ENCODE data around the gene GTPBP1.
A peak's percentile ranks its signal among the peaks of the same experiment; 100 is the strongest.

Gene GTPBP1

DNA sequence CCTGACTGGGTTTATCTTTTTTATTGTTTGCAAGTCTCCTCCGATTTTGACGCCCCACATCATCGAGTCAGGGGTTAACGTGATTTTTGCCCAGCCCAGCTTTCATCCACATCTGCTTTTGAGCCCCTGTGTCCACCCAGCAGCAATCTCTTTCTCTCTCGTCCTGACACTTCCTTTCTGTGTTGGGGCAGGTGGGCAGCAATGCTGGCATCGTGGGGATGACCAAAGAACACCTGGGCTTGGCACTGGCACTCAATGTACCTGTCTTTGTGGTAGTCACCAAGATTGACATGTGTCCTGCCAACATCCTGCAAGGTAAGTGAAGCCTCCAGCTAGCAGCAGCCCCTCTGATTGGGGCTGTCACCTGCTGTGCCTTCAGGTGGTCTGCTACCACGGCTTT is 15.8 kb downstream of the GTPBP1 start:
- POLR2A ChIA-PET: interaction anchor here (1.0 kb wide), 1 partner anchor 10 kb away, joined by 3 read pairs; no protein-coding TSS in a partner anchor
- H3K36me3 ChIP-seq (ENCODE audit: control insufficient read depth in 4 of 4, insufficient read depth in 4 of 4, low read length in 3 of 4): peaks cover 15 to 80% (median 66%) of the 10 kb centered on the region in 4 experiments
- CTCF ChIA-PET: interaction anchor here (1.5 to 4.6 kb wide), 3 partner anchors 12 to 46 kb away, joined by 3 to 64 read pairs (median 3); no protein-coding TSS in a partner anchor

DNA sequence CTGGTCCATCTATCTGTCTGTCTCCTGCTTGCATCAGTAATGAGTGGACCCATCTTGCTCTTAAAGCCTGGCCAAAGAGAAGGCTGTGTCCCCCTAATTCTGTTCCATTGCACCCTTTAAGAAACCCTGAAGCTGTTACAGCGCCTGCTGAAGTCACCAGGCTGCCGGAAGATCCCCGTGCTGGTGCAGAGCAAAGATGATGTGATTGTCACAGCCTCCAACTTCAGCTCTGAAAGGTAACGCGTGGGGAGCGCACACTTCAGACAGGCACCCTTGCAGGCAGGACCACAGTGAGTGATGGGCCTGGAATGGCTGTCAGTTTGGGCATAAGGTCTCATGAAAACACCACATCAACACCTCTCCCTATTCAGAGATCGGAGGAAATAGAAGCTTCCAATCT is 18.4 kb downstream of the GTPBP1 start:
- POLR2A ChIA-PET: interaction anchor here (1.0 to 1.4 kb wide), 2 partner anchors 27 to 42 kb away, joined by 3 to 4 read pairs; partner anchors contain the start of gene TOMM22
- 91% methylated on average over 7 of the region's 7 CpGs for WGBS (ENCODE audit: insufficient coverage)
- no peak overlapping the region for H3K27ac ChIP-seq (ENCODE audit: insufficient read depth in 1 of 2, low read depth in 1 of 2, low read length in 2 of 2, poor library complexity in 1 of 2, severe bottlenecking in 2 of 2)
- no peak for DNase-seq
- H3K4me3 ChIP-seq (ENCODE audit: control insufficient read depth in 1 of 7, extremely low read depth in 1 of 7, insufficient read depth in 4 of 7, low read depth in 2 of 7, low read length in 6 of 7): no peak overlapping the region
- H3K4me1 ChIP-seq (ENCODE audit: control extremely low read depth in 1 of 4, control insufficient read depth in 4 of 4, insufficient read depth in 4 of 4, low read length in 3 of 4): no peaks in the 10 kb centered on the region
- H3K27me3 ChIP-seq (replicated peaks in 2 of 5; ENCODE audit: control insufficient read depth in 4 of 5, insufficient read depth in 5 of 5, low read length in 4 of 5): no peaks in the 10 kb centered on the region
- H3K9me3 ChIP-seq (ENCODE audit: control extremely low read depth in 1 of 5, control insufficient read depth in 4 of 5, insufficient read depth in 2 of 5, low read depth in 1 of 5, low read length in 4 of 5): no peaks in the 10 kb centered on the region
- CTCF ChIA-PET: interaction anchor here (0.8 to 5.0 kb wide), 10 partner anchors 10 to 127 kb away, joined by 3 to 64 read pairs (median 4); no protein-coding TSS in a partner anchor
- H3K36me3 ChIP-seq (ENCODE audit: control insufficient read depth in 4 of 4, insufficient read depth in 4 of 4, low read length in 3 of 4): peaks cover 24 to 88% (median 75%) of the 10 kb centered on the region in 4 experiments

More for the DNA sequence above, 15.8 kb downstream of the GTPBP1 start:
- 94% methylated on average over 5 of the region's 7 CpGs for WGBS (ENCODE audit: insufficient coverage)
- H3K27ac ChIP-seq (ENCODE audit: insufficient read depth in 1 of 2, low read depth in 1 of 2, low read length in 2 of 2, poor library complexity in 1 of 2, severe bottlenecking in 2 of 2): no peak overlapping the region
- H3K9me3 ChIP-seq (ENCODE audit: control extremely low read depth in 1 of 5, control insufficient read depth in 4 of 5, insufficient read depth in 2 of 5, low read depth in 1 of 5, low read length in 4 of 5): no peaks in the 10 kb centered on the region
- no peak overlapping the region for H3K4me3 ChIP-seq (ENCODE audit: control insufficient read depth in 1 of 7, extremely low read depth in 1 of 7, insufficient read depth in 4 of 7, low read depth in 2 of 7, low read length in 6 of 7)
- H3K4me1 ChIP-seq (ENCODE audit: control extremely low read depth in 1 of 4, control insufficient read depth in 4 of 4, insufficient read depth in 4 of 4, low read length in 3 of 4): no peaks in the 10 kb centered on the region
- H3K27me3 ChIP-seq (replicated peaks in 2 of 5; ENCODE audit: control insufficient read depth in 4 of 5, insufficient read depth in 5 of 5, low read length in 4 of 5): no peaks in the 10 kb centered on the region
- DNase-seq: no peak

DNA sequence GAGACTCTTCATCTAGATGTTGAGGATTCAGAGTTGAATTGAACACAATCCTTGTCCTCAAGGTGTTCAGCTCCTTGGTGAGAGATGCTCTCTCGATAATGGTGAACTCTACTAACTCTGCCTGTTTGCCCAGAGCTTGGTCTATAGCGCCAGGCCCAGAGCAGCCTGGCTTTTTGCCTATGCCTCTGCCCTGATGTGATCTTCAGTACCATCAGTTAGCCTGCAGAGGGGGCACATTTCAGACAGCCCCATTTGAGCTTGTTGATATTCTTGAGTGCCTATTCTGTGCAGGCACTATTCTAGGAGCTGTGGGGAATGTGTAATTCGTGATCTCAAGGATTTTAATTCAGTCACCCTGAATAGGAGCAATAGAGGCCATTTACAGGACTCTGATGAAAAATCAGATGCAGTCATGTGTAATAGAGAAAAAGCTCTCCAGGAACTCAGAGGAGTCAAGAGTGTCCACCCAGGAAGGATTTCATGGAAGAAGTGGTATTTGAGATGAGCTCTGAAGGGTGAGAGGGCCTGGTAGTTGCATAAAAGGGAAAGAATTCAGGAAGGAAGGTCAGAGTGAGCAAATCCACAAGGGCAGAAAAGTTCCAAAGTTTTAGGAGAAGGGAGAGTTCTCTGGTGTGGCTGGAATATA is 19.3 kb downstream of the GTPBP1 start:
- CTCF ChIA-PET: interaction anchor here (0.8 to 5.0 kb wide), 12 partner anchors 10 to 126 kb away, joined by 3 to 64 read pairs (median 4); no protein-coding TSS in a partner anchor

DNA sequence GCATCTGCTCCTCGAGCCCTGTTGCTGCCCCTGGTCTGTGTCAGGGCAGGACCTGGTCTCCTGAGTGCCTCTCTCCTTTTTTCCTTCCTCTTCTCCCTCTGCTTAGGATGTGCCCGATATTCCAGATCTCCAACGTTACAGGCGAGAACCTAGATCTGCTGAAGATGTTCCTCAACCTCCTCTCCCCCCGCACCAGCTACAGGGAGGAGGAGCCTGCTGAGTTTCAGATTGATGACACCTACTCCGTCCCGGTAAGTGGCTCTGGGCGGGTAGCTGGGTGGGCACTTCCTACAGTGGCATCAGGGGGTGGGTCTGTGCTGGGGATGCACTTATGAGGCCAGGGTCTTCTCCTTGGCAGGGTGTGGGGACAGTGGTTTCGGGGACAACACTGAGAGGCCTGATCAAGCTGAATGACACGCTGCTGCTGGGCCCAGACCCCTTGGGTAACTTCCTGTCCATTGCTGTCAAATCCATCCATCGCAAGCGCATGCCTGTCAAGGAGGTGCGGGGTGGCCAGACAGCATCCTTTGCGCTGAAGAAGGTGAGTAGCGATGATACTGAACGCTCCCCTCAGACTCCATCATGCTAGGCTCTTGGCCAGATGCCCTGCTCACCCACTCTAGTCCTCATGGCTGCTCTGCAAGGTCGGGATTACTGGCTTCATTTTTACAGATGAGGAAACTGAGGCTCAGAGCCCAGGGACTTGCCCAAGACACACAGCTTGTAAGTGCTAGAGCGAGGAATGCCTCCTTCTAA is 20.3 kb downstream of the GTPBP1 start:
- POLR2A ChIA-PET: no interaction called here
- CTCF ChIA-PET: interaction anchor here (1.4 to 5.0 kb wide), 8 partner anchors 8 to 40 kb away, joined by 4 to 64 read pairs (median 12); no protein-coding TSS in a partner anchor
- 97% methylated on average over 13 of the region's 18 CpGs for WGBS (ENCODE audit: insufficient coverage)

More for the DNA sequence above, 19.3 kb downstream of the GTPBP1 start:
- peaks cover 24 to 95% (median 82%) of the 10 kb centered on the region in 4 experiments for H3K36me3 ChIP-seq (ENCODE audit: control insufficient read depth in 4 of 4, insufficient read depth in 4 of 4, low read length in 3 of 4)
- H3K4me1 ChIP-seq (ENCODE audit: control extremely low read depth in 1 of 4, control insufficient read depth in 4 of 4, insufficient read depth in 4 of 4, low read length in 3 of 4): no peaks in the 10 kb centered on the region
- no peak overlapping the region for H3K27ac ChIP-seq (ENCODE audit: insufficient read depth in 1 of 2, low read depth in 1 of 2, low read length in 2 of 2, poor library complexity in 1 of 2, severe bottlenecking in 2 of 2)
- DNase-seq: peak; percentile 52 to 78 (median 71)
- WGBS (ENCODE audit: insufficient coverage): 71% methylated on average over 3 of the region's 3 CpGs
- POLR2A ChIA-PET: interaction anchor here (0.7 to 1.4 kb wide), 4 partner anchors 11 to 43 kb away, joined by 3 to 4 read pairs (median 4); partner anchors contain the start of gene TOMM22
- no peak overlapping the region for H3K4me3 ChIP-seq (ENCODE audit: control insufficient read depth in 1 of 7, extremely low read depth in 1 of 7, insufficient read depth in 4 of 7, low read depth in 2 of 7, low read length in 6 of 7)
- H3K27me3 ChIP-seq (replicated peaks in 2 of 5; ENCODE audit: control insufficient read depth in 4 of 5, insufficient read depth in 5 of 5, low read length in 4 of 5): no peaks in the 10 kb centered on the region
- H3K9me3 ChIP-seq (ENCODE audit: control extremely low read depth in 1 of 5, control insufficient read depth in 4 of 5, insufficient read depth in 2 of 5, low read depth in 1 of 5, low read length in 4 of 5): no peaks in the 10 kb centered on the region

DNA sequence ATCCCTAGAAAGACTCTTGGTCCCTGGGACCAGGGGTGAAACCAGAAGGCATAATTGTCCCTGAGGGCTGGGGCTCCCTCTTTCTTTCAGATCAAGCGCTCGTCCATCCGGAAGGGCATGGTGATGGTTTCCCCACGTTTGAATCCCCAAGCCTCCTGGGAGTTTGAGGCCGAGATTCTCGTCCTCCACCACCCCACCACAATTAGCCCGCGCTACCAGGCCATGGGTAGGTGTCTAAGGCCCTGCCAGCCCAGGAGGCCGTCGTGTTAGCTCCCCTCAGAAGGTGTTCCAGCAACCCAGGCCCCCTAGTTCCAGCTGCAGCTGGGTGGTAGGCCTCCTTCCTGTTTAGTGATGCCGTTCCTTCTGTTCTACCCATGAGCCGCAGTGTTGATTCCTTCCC is 21.4 kb downstream of the GTPBP1 start:
- ChIA-PET POLR2A (no interaction called here), CTCF (interaction anchor here (2.2 to 5.0 kb wide), 3 partner anchors 9 to 29 kb away, joined by 7 to 29 read pairs (median 16); no protein-coding TSS in a partner anchor)
- no peak for DNase-seq
- Histone ChIP-seq H3K27me3 (replicated peaks in 2 of 5; ENCODE audit: control insufficient read depth in 4 of 5, insufficient read depth in 5 of 5, low read length in 4 of 5) (no peaks in the 10 kb centered on the region), H3K9me3 (ENCODE audit: control extremely low read depth in 1 of 5, control insufficient read depth in 4 of 5, insufficient read depth in 2 of 5, low read depth in 1 of 5, low read length in 4 of 5) (no peaks in the 10 kb centered on the region), H3K27ac (ENCODE audit: insufficient read depth in 1 of 2, low read depth in 1 of 2, low read length in 2 of 2, poor library complexity in 1 of 2, severe bottlenecking in 2 of 2) (no peak overlapping the region), H3K4me3 (ENCODE audit: control insufficient read depth in 1 of 7, extremely low read depth in 1 of 7, insufficient read depth in 4 of 7, low read depth in 2 of 7, low read length in 6 of 7) (no peak overlapping the region), H3K4me1 (ENCODE audit: control extremely low read depth in 1 of 4, control insufficient read depth in 4 of 4, insufficient read depth in 4 of 4, low read length in 3 of 4) (no peaks in the 10 kb centered on the region), H3K36me3 (ENCODE audit: control insufficient read depth in 4 of 4, insufficient read depth in 4 of 4, low read length in 3 of 4) (peaks cover 22 to 100% (median 86%) of the 10 kb centered on the region in 4 experiments)
- WGBS (ENCODE audit: insufficient coverage): 96% methylated on average over 6 of the region's 12 CpGs

More for the DNA sequence above, 20.3 kb downstream of the GTPBP1 start:
- no peaks in the 10 kb centered on the region for H3K4me1 ChIP-seq (ENCODE audit: control extremely low read depth in 1 of 4, control insufficient read depth in 4 of 4, insufficient read depth in 4 of 4, low read length in 3 of 4)
- DNase-seq: no peak
- H3K27me3 ChIP-seq (replicated peaks in 2 of 5; ENCODE audit: control insufficient read depth in 4 of 5, insufficient read depth in 5 of 5, low read length in 4 of 5): no peaks in the 10 kb centered on the region
- H3K27ac ChIP-seq (ENCODE audit: insufficient read depth in 1 of 2, low read depth in 1 of 2, low read length in 2 of 2, poor library complexity in 1 of 2, severe bottlenecking in 2 of 2): no peak overlapping the region
- no peak overlapping the region for H3K4me3 ChIP-seq (ENCODE audit: control insufficient read depth in 1 of 7, extremely low read depth in 1 of 7, insufficient read depth in 4 of 7, low read depth in 2 of 7, low read length in 6 of 7)
- H3K9me3 ChIP-seq (ENCODE audit: control extremely low read depth in 1 of 5, control insufficient read depth in 4 of 5, insufficient read depth in 2 of 5, low read depth in 1 of 5, low read length in 4 of 5): no peaks in the 10 kb centered on the region
- peaks cover 22 to 99% (median 87%) of the 10 kb centered on the region in 4 experiments for H3K36me3 ChIP-seq (ENCODE audit: control insufficient read depth in 4 of 4, insufficient read depth in 4 of 4, low read length in 3 of 4)

DNA sequence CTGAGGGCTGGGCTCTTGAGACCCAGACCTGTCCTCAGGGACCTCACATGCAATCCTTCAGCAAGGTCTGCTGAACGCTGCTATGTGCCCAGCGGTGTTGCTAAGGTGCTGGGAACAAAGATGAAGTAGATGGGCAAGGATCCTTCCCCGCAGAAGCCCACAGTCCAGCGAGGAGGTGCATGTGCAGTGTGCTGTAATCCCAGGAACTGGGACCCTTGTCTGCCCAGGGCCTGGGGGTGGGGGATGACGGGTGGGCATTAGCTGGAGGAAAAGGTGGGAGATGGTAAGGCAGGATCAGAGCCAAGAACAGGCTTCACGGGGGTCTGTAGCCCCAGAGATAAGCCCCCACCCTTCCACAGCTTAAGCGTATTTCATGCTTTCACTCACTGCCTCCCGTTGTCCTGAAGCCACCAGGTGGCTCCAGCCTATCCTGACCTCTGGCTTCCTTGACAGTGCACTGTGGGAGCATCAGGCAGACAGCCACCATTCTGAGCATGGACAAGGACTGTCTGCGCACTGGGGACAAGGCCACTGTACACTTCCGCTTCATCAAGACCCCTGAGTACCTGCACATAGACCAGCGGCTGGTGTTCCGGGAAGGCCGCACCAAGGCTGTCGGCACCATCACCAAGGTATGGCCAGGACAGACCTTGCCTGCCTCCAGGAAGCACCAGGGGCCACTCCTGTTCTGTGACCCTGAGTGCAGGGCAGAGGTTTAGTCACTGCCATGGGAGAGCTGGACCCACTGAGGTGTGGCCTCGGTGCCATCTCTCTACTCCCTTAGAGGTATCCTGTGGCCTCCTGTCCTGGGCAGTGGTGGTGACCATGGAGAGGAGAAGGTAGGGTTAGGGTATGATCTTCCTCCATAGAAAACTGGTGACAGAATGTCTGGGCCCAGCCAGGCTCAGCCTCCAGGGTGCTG is 22.0 kb downstream of the GTPBP1 start:
- H3K9me3 ChIP-seq (ENCODE audit: control extremely low read depth in 1 of 5, control insufficient read depth in 4 of 5, insufficient read depth in 2 of 5, low read depth in 1 of 5, low read length in 4 of 5): no peaks in the 10 kb centered on the region
- H3K27ac ChIP-seq (ENCODE audit: insufficient read depth in 1 of 2, low read depth in 1 of 2, low read length in 2 of 2, poor library complexity in 1 of 2, severe bottlenecking in 2 of 2): no peak overlapping the region
- H3K27me3 ChIP-seq (replicated peaks in 2 of 5; ENCODE audit: control insufficient read depth in 4 of 5, insufficient read depth in 5 of 5, low read length in 4 of 5): no peaks in the 10 kb centered on the region
- CTCF ChIA-PET: interaction anchor here (1.1 to 5.0 kb wide), 3 partner anchors 10 to 15 kb away, joined by 3 to 29 read pairs (median 7); no protein-coding TSS in a partner anchor
- no peak overlapping the region for H3K4me3 ChIP-seq (ENCODE audit: control insufficient read depth in 1 of 7, extremely low read depth in 1 of 7, insufficient read depth in 4 of 7, low read depth in 2 of 7, low read length in 6 of 7)
- no peaks in the 10 kb centered on the region for H3K4me1 ChIP-seq (ENCODE audit: control extremely low read depth in 1 of 4, control insufficient read depth in 4 of 4, insufficient read depth in 4 of 4, low read length in 3 of 4)
- POLR2A ChIA-PET: interaction anchor here (0.6 kb wide), 1 partner anchor 27 kb away, joined by 3 read pairs; the partner anchor contains the start of gene JOSD1
- no peak for DNase-seq
- 95% methylated on average over 15 of the region's 15 CpGs for WGBS (ENCODE audit: insufficient coverage)
- peaks cover 22 to 96% (median 85%) of the 10 kb centered on the region in 4 experiments for H3K36me3 ChIP-seq (ENCODE audit: control insufficient read depth in 4 of 4, insufficient read depth in 4 of 4, low read length in 3 of 4)
